Measurements from ENCODE around the gene PPP1CC. TPM values are rescaled to one million over a fixed set of nuclear protein-coding genes. Genes with fewer than 3 reads are reported as not detected.

Gene PPP1CC
- 100 to 1,000 TPM; 242 to 244 TPM for total RNA-seq

DNA sequence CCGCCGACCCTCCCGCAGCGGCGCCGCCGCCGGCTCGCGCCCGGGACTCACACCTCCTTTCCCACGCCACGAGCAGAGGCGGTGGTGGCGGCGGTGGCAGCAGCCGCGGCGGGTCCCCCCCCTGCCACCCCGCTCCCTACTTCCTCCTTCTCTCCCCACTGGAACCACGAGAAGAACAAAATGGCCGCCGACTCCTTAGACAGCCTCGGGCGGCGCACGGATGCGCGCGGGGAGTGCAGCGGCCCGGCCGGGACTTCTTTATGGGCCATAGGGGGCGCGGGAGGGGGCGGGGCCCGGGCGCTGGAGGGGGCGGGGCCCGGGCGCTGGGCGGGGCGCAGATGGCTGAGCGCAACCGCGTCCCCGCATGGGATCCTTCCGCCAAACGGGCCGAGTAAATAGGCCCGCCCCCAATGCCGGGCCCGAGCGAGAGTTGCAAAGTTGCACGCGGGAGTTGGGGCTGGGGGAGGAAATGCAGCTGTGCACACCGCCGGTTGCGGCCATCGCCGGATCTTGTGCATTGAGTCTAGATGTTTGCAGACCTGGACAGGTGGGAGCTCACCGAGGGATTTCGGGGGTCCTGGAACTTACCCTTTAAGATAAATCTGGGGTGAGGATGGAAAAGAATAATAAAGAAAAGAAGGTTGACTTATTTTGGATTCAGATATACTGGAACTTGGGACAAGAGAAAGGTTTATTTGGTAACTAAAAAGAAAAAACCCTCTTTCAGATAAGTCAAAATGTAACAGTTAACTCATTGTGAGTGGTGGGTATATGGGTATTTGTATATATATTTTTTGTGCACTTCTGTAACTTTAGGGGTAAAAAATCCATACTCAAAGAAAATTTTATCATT is at the start of gene PPP1CC:
Gene PPP1CC, minus strand, starts transcription at position 174 of the 853 bp plus-strand sequence. CDS start 184 bp downstream, outside the sequence.
- peaks cover 38% of the 10 kb centered on the region for H3K4me1 Mint-ChIP-seq (ENCODE audit: low read depth)
- H3K4me3 Mint-ChIP-seq: peak within 1 kb of the TSS; percentile 100
- peak within 1 kb of the TSS; percentile 99 for H3K27ac Mint-ChIP-seq
- intact Hi-C loops (cut with micrococcal nuclease): loop anchor here (5.0 kb wide), 1 partner anchor 84 kb away; no protein-coding TSS in a partner anchor
- peaks cover 34% of the 10 kb centered on the region for H3K36me3 Mint-ChIP-seq (ENCODE audit: low read depth)
- DNase-seq (peak; percentile 94), ATAC-seq (peak; percentile 94)
- CTCF ChIA-PET: interaction anchor here (0.9 kb wide), 1 partner anchor 17 kb away, joined by 3 read pairs; no protein-coding TSS in a partner anchor
- H3K9me3 Mint-ChIP-seq: no peaks in the 10 kb centered on the region
- POLR2A ChIA-PET: interaction anchor here (0.6 to 1.8 kb wide), 8 partner anchors 12 to 156 kb away, joined by 3 to 9 read pairs (median 3); no protein-coding TSS in a partner anchor
- H3K27me3 Mint-ChIP-seq: no peaks in the 10 kb centered on the region
- TF ChIP-seq, protein P1, sequence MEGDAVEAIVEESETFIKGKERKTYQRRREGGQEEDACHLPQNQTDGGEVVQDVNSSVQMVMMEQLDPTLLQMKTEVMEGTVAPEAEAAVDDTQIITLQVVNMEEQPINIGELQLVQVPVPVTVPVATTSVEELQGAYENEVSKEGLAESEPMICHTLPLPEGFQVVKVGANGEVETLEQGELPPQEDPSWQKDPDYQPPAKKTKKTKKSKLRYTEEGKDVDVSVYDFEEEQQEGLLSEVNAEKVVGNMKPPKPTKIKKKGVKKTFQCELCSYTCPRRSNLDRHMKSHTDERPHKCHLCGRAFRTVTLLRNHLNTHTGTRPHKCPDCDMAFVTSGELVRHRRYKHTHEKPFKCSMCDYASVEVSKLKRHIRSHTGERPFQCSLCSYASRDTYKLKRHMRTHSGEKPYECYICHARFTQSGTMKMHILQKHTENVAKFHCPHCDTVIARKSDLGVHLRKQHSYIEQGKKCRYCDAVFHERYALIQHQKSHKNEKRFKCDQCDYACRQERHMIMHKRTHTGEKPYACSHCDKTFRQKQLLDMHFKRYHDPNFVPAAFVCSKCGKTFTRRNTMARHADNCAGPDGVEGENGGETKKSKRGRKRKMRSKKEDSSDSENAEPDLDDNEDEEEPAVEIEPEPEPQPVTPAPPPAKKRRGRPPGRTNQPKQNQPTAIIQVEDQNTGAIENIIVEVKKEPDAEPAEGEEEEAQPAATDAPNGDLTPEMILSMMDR (IDR thresholded peaks at IDR 0.05): no peak

DNA sequence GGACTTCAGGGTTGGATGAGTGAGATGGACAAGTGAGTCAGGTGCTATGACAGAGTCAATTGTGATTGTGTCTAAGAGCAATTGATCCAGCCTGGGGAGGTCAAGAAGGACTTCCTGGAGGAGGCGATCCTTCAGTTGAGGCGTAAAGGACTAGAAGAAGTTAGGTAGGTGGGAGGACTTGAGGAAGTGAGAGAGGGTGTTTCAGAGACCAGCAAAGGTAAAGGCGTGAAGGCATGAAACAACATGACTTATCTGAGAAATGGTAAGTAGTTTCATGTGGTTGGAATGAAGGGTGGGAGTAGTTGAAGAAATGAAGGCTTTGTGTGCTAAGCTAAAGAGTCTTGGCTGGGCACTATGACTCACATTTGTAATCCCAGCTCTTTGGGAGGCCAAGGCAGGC is 48.9 kb upstream of the PPP1CC start:
- TF ChIP-seq, protein P1 (IDR thresholded peaks at IDR 0.05): no peak
- intact Hi-C loops (cut with micrococcal nuclease): no loop called here
- no peaks in the 10 kb centered on the region for H3K9me3 Mint-ChIP-seq
- H3K27ac Mint-ChIP-seq: peak overlapping the region; percentile 3
- peaks cover 16% of the 10 kb centered on the region for H3K4me1 Mint-ChIP-seq (ENCODE audit: low read depth)
- CTCF ChIA-PET: no interaction called here
- DNase-seq: no peak
- peak; percentile 87 for ATAC-seq
- H3K36me3 Mint-ChIP-seq (ENCODE audit: low read depth): no peaks in the 10 kb centered on the region
- no peaks in the 10 kb centered on the region for H3K27me3 Mint-ChIP-seq
- no peak overlapping the region for H3K4me3 Mint-ChIP-seq
- POLR2A ChIA-PET: no interaction called here

DNA sequence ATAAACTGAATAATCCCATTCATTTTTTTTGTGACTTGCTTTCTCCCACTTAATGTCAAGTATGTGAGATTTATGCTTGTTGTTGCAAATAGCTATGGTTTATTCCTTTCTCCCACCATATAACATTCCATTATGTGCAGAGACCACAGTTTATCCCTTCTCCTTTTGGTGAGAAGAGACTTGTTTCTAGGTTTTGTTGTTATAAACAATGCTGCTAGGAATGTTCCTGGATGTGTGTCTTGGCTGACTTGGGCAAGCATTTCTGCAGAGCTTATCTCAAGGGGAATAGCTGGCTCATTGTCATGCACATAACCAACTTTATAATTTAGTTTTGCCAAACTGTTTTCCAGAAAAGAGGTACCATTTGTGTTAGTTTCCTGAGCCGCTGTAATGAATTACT is 47.6 kb upstream of the PPP1CC start:
- Mint-ChIP-seq H3K4me3 (no peak overlapping the region), H3K27me3 (no peaks in the 10 kb centered on the region), H3K9me3 (no peaks in the 10 kb centered on the region), H3K36me3 (ENCODE audit: low read depth) (no peaks in the 10 kb centered on the region), H3K4me1 (ENCODE audit: low read depth) (peaks cover 16% of the 10 kb centered on the region), H3K27ac (no peak overlapping the region)
- TF ChIP-seq, protein P1 (IDR thresholded peaks at IDR 0.05): no peak
- CTCF ChIA-PET: interaction anchor here (1.5 to 1.6 kb wide), 2 partner anchors 9 to 49 kb away, joined by 3 to 5 read pairs; no protein-coding TSS in a partner anchor
- POLR2A ChIA-PET: no interaction called here
- intact Hi-C loops (cut with micrococcal nuclease): no loop called here
- no peak for ATAC-seq
- DNase-seq: no peak

DNA sequence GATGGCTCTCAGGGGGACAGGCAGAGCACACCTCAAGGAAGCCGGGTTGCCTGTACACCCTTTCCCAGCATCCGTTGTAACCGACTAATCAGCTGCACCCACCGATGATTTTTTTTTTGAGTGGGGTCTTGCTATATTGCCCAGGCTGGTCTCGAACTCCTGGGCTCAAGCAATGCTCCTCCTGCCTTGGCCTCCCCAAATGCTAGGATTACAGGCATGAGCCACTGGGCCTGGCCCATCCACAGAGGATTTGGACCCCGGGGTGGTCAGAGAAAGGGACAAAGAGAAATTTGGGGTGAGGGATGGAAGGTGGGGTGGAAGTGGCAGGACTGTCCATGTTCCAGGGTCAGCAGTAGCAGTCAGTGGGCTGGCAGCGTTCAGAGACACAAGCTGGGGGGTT is 43.3 kb upstream of the PPP1CC start:
- CTCF ChIA-PET: interaction anchor here (1.4 kb wide), 1 partner anchor 9 kb away, joined by 3 read pairs; no protein-coding TSS in a partner anchor
- ATAC-seq: no peak

More for the DNA sequence above, 43.3 kb upstream of the PPP1CC start:
- H3K36me3 Mint-ChIP-seq (ENCODE audit: low read depth): no peaks in the 10 kb centered on the region
- H3K9me3 Mint-ChIP-seq: no peaks in the 10 kb centered on the region
- intact Hi-C loops (cut with micrococcal nuclease): no loop called here
- TF ChIP-seq, protein P1 (IDR thresholded peaks at IDR 0.05): no peak
- H3K27ac Mint-ChIP-seq: no peak overlapping the region
- DNase-seq: no peak
- H3K4me3 Mint-ChIP-seq: no peak overlapping the region
- H3K27me3 Mint-ChIP-seq: no peaks in the 10 kb centered on the region
- H3K4me1 Mint-ChIP-seq (ENCODE audit: low read depth): peaks cover 12% of the 10 kb centered on the region
- POLR2A ChIA-PET: no interaction called here
